GM10248 (cell line): ENCODE data around the gene ZNF630.
"Not testable (repeated sequence)": the region's sequence is repeated elsewhere in the genome, so short reads cannot be mapped to it uniquely, and the experiment has no call there.

Experiments used
- CTCF ChIA-PET: fragments of 300-600 bp; sonication (Branson Sonifier 250); formaldehyde crosslinking; extraction: SDS; loops from one replicate; lab custom pipeline; 2021; ENCODE audit warnings: antibody characterized with exemption; lab: Yijun Ruan, JAX
- POLR2A ChIA-PET: fragments of 350-650 bp; sonication (Branson Sonifier 250); formaldehyde crosslinking; extraction: SDS; loops from one replicate; lab custom pipeline; 2020; ENCODE audit warnings: antibody characterized with exemption; lab: Yijun Ruan, JAX
- DNase-seq: peaks from one replicate; pipeline ENCODE4 v3.0.0; 2012; ENCODE audit errors: extremely low spot score
- CTCF ChIP-seq: IDR thresholded peaks from 2 replicates; pipeline ENCODE4 v1.5.1; 2012; ENCODE audit warnings: mild to moderate bottlenecking, low read depth; ENCODE audit errors: extremely low read depth, missing control alignments, control extremely low read depth

Gene ZNF630

GRCh38 chrX:48035891-48036290 lies 35.5 kb downstream of the ZNF630 start:
- TF ChIP-seq CTCF, result no peak
- POLR2A ChIA-PET, result no interaction called here
- no peak for DNase-seq
- CTCF ChIA-PET, result interaction anchor here (0.9 kb wide), 1 partner anchor 9 kb away, joined by 3 read pairs; no protein-coding TSS in a partner anchor

GRCh38 chrX:48030641-48031173 lies 40.7 kb downstream of the ZNF630 start:
- POLR2A ChIA-PET, result interaction anchor here (0.6 kb wide), 1 partner anchor 207 kb away, joined by 3 read pairs; no protein-coding TSS in a partner anchor
- DNase-seq, CTCF ChIA-PET: not testable (repeated sequence)

- CTCF ChIA-PET, result no interaction called here
- POLR2A ChIA-PET, result interaction anchor here (0.6 kb wide), 1 partner anchor 207 kb away, joined by 3 read pairs; no protein-coding TSS in a partner anchor
- DNase-seq, result no peak
- TF ChIP-seq CTCF, result no peak
Measured at GRCh38 chrX:48030237-48030636, 41.2 kb downstream of the ZNF630 start.

GRCh38 chrX:48028091-48028490 lies 43.3 kb downstream of the ZNF630 start:
- ChIA-PET CTCF (interaction anchor here (1.1 to 4.2 kb wide), 9 partner anchors 13 to 404 kb away, joined by 3 to 48 read pairs (median 5); partner anchors contain the start of gene ZNF81), POLR2A (no interaction called here)
- TF ChIP-seq CTCF, result no peak
- DNase-seq, result no peak

- POLR2A ChIA-PET, DNase-seq: not testable (repeated sequence)
- CTCF ChIA-PET, result interaction anchor here (0.6 to 4.2 kb wide), 22 partner anchors 8 to 626 kb away, joined by 3 to 48 read pairs (median 4); partner anchors contain the start of gene ZNF81
Measured at GRCh38 chrX:48027545-48027944, 43.9 kb downstream of the ZNF630 start.

GRCh38 chrX:48025561-48025960 lies 45.9 kb downstream of the ZNF630 start:
- ChIA-PET CTCF (interaction anchor here (2.1 to 4.2 kb wide), 2 partner anchors 172 to 195 kb away, joined by 7 to 48 read pairs; no protein-coding TSS in a partner anchor), POLR2A (no interaction called here)
- peak; percentile 34 for DNase-seq
- TF ChIP-seq CTCF, result peak; percentile 57

- POLR2A ChIA-PET, result no interaction called here
- TF ChIP-seq CTCF, result no peak
- no peak for DNase-seq
- CTCF ChIA-PET, result no interaction called here
Measured at GRCh38 chrX:48022738-48023137, 48.7 kb downstream of the ZNF630 start.
